ENCODE data around the gene MPV17L2.

Gene MPV17L2

DNA sequence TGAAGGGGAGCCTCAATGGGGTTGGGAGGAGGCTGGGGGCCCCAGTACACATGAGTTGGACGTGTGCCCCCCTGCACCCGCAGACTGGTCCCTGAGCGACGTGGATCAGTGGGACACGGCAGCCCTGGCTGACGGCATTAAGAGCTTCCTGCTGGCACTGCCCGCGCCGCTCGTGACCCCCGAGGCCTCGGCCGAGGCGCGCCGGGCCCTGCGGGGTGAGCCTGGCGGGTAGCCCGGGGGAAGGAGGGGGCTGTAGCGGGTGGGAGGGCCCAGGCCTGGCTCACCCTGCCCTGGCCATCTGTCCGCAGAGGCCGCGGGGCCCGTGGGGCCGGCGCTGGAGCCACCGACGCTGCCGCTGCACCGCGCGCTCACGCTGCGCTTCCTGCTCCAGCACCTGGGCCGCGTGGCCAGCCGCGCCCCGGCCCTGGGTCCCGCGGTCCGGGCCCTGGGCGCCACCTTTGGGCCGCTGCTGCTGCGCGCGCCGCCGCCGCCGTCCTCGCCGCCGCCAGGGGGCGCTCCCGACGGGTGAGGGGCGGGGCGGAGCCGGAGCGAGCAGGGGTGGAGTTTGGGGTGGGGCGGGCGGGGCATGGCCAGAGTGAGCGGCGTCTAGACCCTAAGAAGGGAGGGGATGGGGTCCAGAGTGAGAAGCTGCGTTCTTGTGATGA lies 31.9 kb upstream of the MPV17L2 start:
- peak; percentile 67 for DNase-seq (ENCODE audit: low read depth)

DNA sequence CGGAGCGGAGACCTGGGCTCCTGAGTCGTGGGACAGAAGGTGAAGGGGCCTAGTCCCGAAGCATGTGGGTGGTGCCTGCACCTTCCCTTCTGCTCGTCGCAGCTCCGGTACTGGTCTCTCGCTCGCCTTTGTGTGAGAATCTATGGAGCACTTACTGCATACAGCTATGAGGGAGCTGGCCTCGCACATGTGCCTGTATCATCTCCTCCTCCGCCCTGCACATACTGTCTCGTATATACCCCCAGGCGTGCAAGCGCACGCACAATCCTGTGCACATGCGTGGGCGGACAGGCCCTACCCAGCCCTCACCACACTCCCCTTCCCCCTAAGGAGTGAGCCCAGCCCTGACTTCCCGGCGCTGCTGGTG lies 31.4 kb upstream of the MPV17L2 start:
- DNase-seq (ENCODE audit: low read depth) = no peak

DNA sequence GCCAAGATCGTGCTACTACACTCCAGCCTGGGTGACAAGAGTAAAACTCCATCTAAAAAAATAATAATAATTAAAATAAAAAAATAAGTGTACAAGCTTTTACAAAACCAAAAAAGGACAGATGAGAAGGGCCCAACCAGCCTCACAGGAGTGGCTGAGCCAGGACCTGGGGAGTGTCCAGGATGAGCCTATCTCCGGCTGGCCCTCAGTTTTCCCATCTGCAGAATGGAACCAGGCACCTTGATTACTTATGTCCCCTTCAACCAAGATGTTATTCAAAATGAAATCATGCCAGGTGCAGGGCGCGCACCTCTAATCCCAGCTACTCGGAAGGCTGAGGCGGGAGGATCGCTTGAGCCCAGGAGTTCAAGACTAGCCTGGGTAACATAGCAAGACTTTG lies 28.9 kb upstream of the MPV17L2 start:
- DNase-seq (ENCODE audit: low read depth) = no peak

DNA sequence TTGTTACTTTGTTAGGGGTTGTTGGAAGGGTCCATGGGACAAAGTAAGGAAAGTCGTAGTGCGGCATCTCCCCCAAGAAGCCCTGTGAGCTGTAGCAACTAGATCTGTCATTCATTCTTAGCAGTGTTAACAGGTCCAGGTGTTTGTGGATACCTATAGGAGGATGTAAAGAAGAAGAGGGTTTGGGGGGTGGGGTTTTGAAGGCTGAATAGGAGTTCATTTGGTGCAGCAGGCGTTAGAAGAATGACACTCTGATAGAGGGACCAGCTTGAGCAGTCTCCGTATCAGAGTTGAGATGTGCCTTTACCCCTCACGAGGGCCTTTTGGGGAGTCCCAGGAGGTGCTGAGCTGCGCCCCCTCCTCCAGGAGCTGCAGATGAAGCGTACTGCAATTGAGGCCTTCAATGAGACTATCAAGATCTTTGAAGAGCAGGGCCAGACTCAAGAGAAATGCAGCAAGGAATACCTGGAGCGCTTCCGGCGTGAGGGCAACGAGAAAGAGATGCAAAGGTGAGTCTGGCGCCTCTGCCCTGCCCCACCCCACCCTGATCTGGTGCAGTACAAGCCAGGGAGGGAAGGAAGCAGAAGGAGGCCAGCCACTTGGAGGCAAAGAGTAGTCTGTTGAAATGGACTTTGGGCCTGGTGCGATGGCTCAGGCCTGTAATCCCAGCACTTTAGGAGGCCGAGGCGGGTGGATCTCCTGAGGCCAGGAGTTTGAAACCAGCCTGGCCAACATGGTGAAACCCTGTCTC lies 27.0 kb upstream of the MPV17L2 start:
- DNase-seq (ENCODE audit: low read depth) = no peak

DNA sequence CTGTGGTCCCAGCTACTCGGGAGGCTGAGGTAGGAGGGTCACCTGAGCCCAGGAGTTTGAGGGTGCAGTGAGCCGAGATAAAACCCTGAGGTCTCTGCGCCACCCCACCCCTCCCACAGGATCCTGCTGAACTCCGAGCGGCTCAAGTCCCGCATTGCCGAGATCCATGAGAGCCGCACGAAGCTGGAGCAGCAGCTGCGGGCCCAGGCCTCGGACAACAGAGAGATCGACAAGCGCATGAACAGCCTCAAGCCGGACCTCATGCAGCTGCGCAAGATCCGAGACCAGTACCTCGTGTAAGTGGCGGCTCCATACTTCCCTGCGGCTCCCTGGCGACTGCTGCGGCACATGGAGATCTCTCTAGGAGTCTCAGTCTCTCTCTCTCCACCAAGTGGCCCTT lies 26.0 kb upstream of the MPV17L2 start:
- no peak for DNase-seq (ENCODE audit: low read depth)

DNA sequence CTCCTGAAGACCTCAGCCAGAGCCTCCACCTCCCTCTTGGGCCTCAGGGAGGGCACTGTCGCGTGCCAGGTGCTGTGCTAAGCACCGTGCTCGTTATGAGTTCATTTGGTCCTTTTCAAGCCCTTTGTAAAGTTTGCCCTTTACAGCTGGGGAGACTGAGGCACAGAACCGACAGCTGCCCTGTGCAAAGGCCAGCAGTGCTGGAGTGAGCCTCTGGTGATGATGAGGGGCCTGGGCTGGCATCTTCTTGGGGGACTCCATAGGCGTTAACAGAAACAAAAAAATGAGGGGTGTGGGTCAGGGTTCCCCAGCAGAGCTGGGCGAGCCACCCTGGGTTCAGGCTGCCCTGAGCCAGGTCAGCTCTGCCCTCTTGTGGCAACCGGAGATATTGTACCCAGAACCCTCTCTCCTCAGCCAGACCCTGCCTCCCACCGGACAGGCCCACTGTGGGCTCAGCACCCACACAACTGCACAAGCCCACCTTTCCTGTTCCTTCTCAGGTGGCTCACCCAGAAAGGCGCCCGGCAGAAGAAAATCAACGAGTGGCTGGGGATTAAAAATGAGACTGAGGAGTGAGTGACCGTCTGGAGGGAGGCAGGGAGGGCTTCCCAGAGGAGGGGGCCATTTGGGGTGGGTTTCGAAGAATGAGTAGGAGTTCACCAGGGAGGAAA lies 24.9 kb upstream of the MPV17L2 start:
- peak; percentile 41 for DNase-seq (ENCODE audit: low read depth)

DNA sequence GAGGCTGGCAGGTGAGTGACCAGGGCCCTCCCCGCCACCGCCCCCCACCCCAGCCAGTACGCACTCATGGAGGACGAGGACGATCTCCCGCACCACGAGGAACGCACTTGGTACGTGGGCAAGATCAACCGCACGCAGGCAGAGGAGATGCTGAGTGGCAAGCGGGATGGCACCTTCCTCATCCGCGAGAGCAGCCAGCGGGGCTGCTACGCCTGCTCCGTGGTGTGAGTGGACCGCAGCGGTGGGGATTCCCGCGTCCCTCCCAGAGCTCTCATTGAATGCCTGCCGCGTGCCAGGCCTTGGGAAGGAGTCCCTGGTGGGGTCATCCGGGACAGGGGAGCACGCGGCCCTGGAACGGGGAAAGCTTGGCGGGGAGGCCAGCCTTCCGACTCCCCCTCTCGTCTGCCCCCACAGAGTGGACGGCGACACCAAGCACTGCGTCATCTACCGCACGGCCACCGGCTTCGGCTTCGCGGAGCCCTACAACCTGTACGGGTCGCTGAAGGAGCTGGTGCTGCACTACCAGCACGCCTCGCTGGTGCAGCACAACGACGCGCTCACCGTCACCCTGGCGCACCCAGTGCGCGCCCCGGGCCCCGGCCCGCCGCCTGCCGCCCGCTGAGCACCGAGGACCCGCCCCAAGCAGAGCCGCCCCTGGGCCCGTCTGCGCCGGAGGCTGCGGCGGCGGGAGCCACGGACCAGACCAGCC lies 24.2 kb upstream of the MPV17L2 start:
- no peak for DNase-seq (ENCODE audit: low read depth)

DNA sequence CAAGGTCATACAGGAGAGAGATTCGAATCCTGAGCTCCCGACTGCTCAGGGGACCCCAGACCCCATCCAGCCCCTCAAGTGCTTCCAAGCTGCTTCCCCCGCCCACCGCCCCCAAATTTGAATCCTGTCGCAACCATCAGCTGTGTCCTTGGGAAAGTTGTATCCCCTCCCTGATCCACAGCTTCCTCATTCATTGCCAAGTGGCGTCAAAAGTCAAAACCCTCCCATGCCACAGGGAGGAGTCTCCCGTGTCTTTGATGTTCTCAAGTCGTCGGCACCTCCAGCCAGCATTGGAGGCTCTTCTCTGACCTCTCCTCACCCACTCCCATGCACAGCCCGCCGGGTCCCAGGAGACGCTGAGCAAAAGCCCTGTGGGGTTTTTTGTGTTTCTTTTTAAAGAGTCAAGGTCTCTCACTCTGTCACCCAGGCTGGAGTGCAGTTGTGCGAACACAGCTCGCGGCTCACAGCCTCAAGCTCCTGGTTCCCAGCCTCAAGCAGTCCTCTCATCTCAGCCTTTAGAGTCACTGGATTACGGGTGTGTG lies 22.2 kb upstream of the MPV17L2 start:
- DNase-seq (ENCODE audit: low read depth) = no peak

DNA sequence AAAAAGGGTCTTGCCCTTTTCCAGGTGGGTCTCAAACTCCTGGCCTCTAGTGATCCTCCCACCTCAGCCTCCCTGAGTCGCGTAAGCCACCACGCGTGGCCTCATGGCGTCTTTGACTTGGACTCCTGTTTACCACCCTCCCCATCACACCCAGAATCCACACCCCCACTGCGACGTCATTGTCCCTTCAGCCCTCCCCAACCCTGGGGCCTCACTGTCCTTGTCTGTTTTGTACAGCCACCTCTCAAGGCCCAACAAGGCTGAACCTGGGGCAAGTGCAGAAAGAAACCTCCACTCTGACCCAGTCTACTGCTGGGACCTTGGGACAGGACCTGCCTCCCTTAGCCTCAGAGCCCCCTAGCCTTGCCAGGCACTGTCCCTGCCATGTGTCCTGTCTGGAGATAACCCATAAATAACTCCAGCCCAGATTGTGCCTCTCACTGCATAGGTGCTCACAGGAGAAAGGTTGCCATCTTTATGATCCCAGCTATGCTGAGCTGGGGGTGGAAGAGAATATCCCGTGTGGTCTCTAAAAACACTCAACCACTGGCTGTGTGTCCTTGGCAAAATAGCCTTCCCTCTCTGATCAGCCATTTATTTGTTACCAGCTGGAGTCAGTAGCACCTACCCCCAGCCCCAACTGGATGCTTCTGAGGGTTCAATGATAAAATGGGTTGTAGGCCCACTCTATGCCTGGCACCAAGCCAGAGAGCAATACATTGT lies 21.3 kb upstream of the MPV17L2 start:
- no peak for DNase-seq (ENCODE audit: low read depth)

DNA sequence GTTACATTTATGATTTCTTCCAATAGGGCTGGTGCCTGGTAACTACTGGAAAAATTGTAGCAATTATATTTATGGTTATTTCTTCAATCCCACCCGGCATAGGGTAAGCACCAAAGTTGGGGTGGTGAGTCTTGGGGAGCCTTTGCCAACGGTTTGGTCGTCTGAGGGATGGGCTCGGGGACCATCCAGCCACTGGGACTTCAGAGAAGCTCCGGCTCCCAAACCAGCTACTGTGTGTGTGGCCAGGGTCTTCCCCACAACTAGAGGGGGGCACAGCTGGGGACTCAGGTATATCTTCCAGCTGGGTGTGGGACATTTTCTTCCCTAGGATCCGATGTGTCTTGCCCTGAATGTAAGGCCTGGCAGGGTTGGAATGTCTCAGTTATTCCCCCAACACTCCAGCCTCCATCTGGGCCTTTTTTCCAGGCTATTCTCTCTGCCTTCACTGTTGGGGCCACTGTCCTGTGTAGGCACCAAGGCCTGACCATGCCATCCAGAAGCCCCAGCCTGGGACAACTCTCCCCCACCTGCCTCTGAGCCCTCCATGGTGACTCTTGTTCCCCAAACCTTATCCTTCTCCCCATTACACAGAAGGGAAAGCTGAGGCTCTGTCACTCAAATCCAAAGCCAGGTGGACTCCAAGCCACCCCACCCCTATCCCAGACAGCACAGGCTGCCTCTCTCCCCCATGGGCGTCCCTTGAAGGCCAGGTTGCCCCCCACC lies 20.5 kb upstream of the MPV17L2 start:
- DNase-seq (ENCODE audit: low read depth) = no peak

DNA sequence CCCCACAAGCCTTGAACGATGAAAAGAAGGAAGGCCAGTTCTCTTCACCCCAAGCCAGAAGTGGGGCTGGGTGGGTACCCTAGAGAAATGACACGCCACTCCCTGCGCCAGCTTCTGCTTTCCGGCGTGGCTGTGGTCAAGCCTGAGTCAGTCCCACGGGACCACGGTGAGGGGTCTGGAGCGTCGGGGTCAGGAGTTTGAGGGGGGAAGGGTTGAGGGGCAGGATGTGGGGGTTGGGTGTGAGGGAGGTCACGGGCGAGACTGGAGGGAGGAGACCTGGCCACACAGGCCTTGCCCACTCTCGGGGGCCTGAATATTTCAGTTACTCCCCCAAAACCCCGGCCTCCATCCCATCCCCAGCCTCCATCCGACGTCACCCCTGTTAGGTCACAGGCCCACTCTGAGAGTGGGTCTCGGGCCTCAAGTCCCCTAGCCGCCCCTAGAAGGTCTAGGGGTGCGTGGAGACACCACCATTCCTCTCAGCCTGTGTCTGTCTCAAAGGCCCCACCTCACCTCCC lies 19.9 kb upstream of the MPV17L2 start:
- no peak for DNase-seq (ENCODE audit: low read depth)

DNA sequence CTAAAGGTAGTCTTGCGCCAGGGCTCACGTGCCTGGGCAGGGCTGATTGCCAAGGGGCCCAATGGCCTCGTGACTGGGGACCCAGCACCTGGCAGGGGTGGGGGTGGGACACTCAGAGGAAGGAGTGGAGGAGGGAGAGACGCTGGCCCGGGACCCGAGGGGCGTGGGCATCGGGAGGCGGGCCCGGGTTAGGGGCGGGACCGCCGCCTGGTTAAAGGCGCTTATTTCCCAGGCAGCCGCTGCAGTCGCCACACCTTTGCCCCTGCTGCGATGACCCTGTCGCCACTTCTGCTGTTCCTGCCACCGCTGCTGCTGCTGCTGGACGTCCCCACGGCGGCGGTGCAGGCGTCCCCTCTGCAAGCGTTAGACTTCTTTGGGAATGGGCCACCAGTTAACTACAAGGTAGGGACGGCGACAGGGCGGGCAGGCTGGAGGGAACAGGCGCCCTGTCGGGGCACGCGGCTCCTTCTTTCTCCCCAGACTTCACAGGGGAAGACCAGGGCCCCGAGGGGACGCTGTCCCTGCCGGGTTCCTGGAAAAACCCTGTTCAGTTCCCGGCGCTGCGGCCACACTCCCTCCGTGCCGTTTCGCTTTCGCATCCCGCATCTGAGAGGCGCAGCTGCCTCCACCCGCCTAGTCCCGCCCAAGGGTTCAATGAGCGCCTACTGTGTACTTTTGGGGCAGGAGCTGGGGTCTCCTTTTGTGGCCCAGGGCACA lies 19.3 kb upstream of the MPV17L2 start, which contains the start of gene IFI30:
Gene IFI30 (plus strand): TSS at position 242 of the 717 bp plus-strand sequence. CDS start 29 bp downstream, at position 271.
- peak; percentile 52 for DNase-seq (ENCODE audit: low read depth)

DNA sequence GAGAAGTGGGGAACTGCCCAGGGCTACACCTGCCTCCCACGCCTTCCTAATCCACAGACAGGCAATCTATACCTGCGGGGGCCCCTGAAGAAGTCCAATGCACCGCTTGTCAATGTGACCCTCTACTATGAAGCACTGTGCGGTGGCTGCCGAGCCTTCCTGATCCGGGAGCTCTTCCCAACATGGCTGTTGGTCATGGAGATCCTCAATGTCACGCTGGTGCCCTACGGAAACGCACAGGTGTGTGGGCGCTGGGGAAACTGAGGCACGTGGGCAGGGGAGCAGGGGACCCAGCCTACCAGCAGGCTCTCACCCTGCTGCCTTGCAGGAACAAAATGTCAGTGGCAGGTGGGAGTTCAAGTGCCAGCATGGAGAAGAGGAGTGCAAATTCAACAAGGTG lies 18.0 kb upstream of the MPV17L2 start:
- DNase-seq (ENCODE audit: low read depth) = no peak

DNA sequence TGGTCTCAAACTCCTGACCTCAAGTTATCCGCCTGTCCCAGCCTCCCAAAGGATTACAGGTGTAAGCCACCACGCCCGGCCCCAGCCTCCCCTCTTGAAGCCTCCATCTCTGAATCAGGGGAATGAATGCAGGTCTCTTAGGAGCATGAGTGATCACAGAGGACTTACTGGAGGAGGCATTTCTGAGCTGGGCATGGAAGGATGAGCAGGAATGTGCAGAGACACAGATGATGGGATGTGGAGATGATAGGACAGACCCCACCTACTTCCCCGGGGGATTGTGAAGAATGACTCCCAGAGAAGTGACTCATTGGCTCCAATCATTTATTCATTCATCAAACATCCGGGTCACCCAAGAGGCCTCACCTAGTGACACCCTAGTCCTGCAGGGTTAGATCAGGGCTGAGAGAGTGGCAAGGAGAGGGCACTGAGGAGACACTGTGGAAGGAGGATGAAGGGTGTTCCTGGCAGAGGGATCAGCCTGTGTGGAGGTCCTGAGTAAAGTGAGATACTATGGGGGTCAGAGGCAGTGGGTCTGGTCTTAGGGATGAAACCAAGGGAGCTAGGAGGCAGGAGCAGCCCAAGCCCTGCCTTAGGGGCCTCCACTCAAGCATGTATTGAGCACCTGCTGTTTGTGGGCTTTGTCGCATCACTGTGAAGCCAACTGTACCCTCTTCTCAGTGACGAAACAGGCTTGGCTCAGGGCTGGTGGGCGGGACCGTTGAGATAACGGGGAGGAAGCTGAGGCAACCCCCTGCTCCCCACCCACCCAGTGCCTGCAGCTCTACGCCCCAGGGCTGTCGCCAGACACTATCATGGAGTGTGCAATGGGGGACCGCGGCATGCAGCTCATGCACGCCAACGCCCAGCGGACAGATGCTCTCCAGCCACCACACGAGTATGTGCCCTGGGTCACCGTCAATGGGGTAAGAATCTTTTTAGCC lies 16.4 kb upstream of the MPV17L2 start:
- DNase-seq (ENCODE audit: low read depth) = no peak

DNA sequence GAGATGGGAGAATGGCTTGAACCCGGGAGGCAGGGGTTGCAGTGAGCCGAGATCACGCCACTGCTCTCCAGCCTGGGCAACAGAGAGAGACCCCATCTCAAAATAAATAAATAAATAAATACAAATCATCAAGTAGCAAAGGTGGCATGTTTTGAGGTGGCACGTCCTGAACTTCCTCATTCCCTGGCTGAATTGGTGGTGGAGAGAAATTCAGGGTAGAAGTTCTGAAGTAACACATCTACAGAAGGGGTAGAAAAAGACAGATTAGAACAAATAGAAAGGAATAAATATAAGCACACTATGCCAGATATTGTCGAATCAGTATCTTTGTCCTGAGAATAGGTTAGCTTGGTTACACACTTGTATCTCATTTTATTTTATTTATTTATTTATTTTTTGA lies 13.1 kb upstream of the MPV17L2 start:
- no peak for DNase-seq (ENCODE audit: low read depth)

DNA sequence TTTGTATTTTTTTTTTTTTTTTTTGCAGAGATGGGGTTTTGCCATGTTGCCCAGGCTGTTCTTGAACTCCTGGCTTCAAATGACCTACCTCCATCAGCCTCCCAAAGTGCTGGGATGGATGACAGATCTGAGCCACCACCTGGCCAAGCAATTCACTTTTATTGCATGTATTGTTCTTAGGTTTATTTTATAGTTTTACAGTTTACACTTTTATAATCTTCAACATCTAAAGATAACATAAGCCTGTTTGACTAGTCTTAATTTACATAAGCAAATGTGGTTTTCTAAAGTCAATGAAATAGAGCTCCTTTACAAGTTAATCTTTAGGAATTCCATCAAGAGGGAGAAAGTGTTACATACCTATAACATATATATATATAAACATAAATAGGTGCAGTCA lies 9.5 kb upstream of the MPV17L2 start:
- DNase-seq (ENCODE audit: low read depth) = no peak

DNA sequence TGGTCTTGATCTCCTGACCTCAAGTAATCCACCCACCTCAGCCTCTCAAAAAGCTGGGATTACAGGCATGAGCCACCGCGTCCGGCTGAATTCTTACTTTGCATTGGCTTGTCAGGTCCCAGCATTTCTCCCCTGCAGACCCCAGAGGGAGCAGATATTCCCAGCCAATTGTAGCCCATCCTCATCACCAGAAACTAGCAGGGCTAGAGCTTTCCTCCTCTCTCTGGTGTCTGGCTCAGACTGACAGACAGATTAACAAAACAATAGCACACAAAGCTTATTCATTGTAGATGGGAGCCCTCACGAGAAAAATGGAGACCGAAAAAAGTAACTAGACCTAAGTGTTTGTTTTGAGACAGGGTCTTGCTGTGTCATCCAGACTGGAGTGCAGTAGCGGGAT lies 7.5 kb upstream of the MPV17L2 start:
- DNase-seq (ENCODE audit: low read depth) = no peak

DNA sequence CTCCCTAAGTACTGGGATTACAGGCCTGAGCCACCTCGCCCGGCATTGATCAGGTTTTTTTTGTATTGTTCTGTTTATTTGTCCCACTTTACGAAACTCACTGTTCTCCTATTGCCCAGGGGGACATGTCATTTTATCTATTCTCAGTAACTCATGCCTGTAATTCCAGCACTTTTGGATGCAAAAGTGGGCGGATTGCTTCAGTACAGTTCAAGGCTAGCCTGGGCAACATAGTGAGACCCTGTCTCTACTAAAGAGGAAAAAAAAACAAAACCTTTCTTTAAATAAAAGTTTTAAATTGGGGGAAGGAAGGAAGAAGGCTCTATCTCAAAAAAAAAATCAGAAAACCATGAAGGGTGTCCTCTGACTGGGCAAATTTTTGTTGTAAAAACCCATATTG lies 2.7 kb upstream of the MPV17L2 start:
- no peak for DNase-seq (ENCODE audit: low read depth)

DNA sequence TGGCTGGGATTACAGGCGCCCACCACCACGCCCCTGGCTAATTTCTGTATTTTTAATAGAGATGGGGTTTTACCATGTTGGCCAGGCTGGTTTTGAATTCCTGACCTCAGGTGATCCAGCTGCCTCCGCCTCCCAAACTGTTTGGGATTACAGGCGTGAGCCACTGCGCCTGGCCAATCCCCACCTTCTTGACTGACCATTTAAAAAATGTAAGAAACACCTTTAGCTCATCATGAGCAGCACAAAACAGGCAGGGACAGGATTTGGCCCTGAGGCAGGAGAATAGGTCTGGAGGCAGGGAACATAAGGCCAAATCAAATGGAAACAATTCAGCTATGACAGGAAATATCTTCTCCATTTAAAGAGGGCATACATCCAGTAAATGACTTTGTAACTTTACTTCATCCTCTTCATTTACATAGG lies 1.4 kb upstream of the MPV17L2 start:
- DNase-seq (ENCODE audit: low read depth) = no peak
